Nephron (organoid): ENCODE measurements around the gene CREM.
A peak's percentile ranks its signal among the peaks of the same experiment; 100 is the strongest.
"Not testable (repeated sequence)": the region's sequence is repeated elsewhere in the genome, so short reads cannot be mapped to it uniquely, and the experiment has no call there.

Experiments
- H3K27ac Mint-ChIP-seq, 3 experiments: 2 replicates each; pipeline ENCODE4 v1.8.0; 2020; ENCODE audit warnings: mixed read lengths in 3 of 3, mild to moderate bottlenecking in 2 of 3, moderate library complexity in 1 of 3
- H3K27me3 Mint-ChIP-seq: 2 replicates; pipeline ENCODE4 v1.8.0; 2021; ENCODE audit warnings: low read depth, mild to moderate bottlenecking, moderate library complexity, mixed read lengths
- H3K36me3 Mint-ChIP-seq: 2 replicates; pipeline ENCODE4 v1.8.0; 2020; ENCODE audit warnings: low read depth, mixed read lengths
- H3K4me1 Mint-ChIP-seq: 2 replicates; pipeline ENCODE4 v1.8.0; 2020; ENCODE audit warnings: mixed read lengths
- H3K4me3 Mint-ChIP-seq, 3 experiments: 2 replicates each; pipeline ENCODE4 v1.8.0; 2020; ENCODE audit warnings: mild to moderate bottlenecking in 3 of 3, mixed read lengths in 3 of 3, moderate library complexity in 2 of 3
- H3K9me3 Mint-ChIP-seq: 2 replicates; pipeline ENCODE4 v1.8.0; 2020; ENCODE audit warnings: mixed read lengths
- CTCF ChIP-seq, 3 experiments: fragments of 200-600 bp; sonication (generic); IDR thresholded peaks; one replicate each; pipeline ENCODE4 v1.5.0; 2021; ENCODE audit warnings: antibody characterized with exemption in 3 of 3; ENCODE audit not compliant: unreplicated experiment in 3 of 3

The CREM gene

GRCh38 chr10:35126530-35127288 lies at the start of gene CREM:
CREM (plus strand) TSS chr10:35126846; CDS start chr10:35137836, 10,990 bp downstream.
- Mint-ChIP-seq H3K27ac (peak within 1 kb of the TSS; percentile 88 to 98 (median 97)), H3K36me3 (no peaks in the 10 kb centered on the region), H3K4me1 (peaks cover 26% of the 10 kb centered on the region), H3K9me3 (no peaks in the 10 kb centered on the region), H3K4me3 (peak within 1 kb of the TSS; percentile 93 to 96 (median 94)), H3K27me3 (no peaks in the 10 kb centered on the region)
- TF ChIP-seq CTCF (IDR thresholded peaks at IDR 0.05; ENCODE audit: unreplicated experiment in 3 of 3), result peak; percentile 87 to 96 (median 91)

GRCh38 chr10:35079265-35079664 lies 47.4 kb upstream of the CREM start:
- Mint-ChIP-seq H3K27ac (no peak overlapping the region), H3K9me3 (peaks cover 12% of the 10 kb centered on the region), H3K4me3 (no peak overlapping the region), H3K27me3 (no peaks in the 10 kb centered on the region), H3K36me3 (peaks cover 60% of the 10 kb centered on the region), H3K4me1 (no peaks in the 10 kb centered on the region)
- TF ChIP-seq CTCF (IDR thresholded peaks at IDR 0.05; ENCODE audit: unreplicated experiment in 3 of 3), result no peak

- Mint-ChIP-seq H3K4me1 (no peaks in the 10 kb centered on the region), H3K36me3 (peaks cover 61% of the 10 kb centered on the region), H3K27ac (no peak overlapping the region), H3K4me3 (no peak overlapping the region), H3K27me3 (no peaks in the 10 kb centered on the region), H3K9me3 (peaks cover 15% of the 10 kb centered on the region)
- TF ChIP-seq CTCF (IDR thresholded peaks at IDR 0.05; ENCODE audit: unreplicated experiment in 3 of 3), result no peak
Observed at GRCh38 chr10:35079763-35080162, 46.9 kb upstream of the CREM start.

GRCh38 chr10:35080261-35080660 lies 46.4 kb upstream of the CREM start:
- H3K27ac Mint-ChIP-seq, H3K4me1 Mint-ChIP-seq, H3K4me3 Mint-ChIP-seq, H3K27me3 Mint-ChIP-seq: not testable (repeated sequence)
- Mint-ChIP-seq H3K36me3 (peaks cover 59% of the 10 kb centered on the region), H3K9me3 (peaks cover 15% of the 10 kb centered on the region)

GRCh38 chr10:35083242-35083641 lies 43.4 kb upstream of the CREM start:
- H3K9me3 Mint-ChIP-seq, result peaks cover 15% of the 10 kb centered on the region
- H3K36me3 Mint-ChIP-seq, result peaks cover 66% of the 10 kb centered on the region
- H3K27me3 Mint-ChIP-seq, result no peaks in the 10 kb centered on the region
- no peak overlapping the region for H3K27ac Mint-ChIP-seq
- TF ChIP-seq CTCF (IDR thresholded peaks at IDR 0.05; ENCODE audit: unreplicated experiment in 3 of 3), result no peak
- peaks cover 9% of the 10 kb centered on the region for H3K4me1 Mint-ChIP-seq
- H3K4me3 Mint-ChIP-seq, result no peak overlapping the region

- no peak for TF ChIP-seq CTCF (IDR thresholded peaks at IDR 0.05; ENCODE audit: unreplicated experiment in 3 of 3)
- Mint-ChIP-seq H3K9me3 (no peaks in the 10 kb centered on the region), H3K27me3 (no peaks in the 10 kb centered on the region), H3K27ac (peak overlapping the region; percentile 95 to 99 (median 97)), H3K36me3 (peaks cover 22% of the 10 kb centered on the region), H3K4me3 (peak overlapping the region; percentile 86 to 98 (median 90)), H3K4me1 (peaks cover 32% of the 10 kb centered on the region)
Observed at GRCh38 chr10:35089611-35090161, 37.0 kb upstream of the CREM start.
